Esophagus muscularis mucosa (tissue), 3 donors: ENCODE data around the gene HES1.

ENCODE experiments used
- CTCF ChIP-seq, 3 experiments: fragments of 200-600 bp in 2 of 3; fragments of 450-650 bp in 1 of 3; sonication (generic) in 2 of 3; IDR thresholded peaks; one replicate each; pipeline ENCODE4 v1.5.1; 2017 to 2019; ENCODE audit warnings: antibody characterized with exemption in 3 of 3, mild to moderate bottlenecking in 2 of 3, moderate library complexity in 1 of 3
- POLR2A ChIP-seq: fragments of 450-650 bp; IDR thresholded peaks from one replicate; pipeline ENCODE4 v1.6.1; 2017; ENCODE audit warnings: antibody characterized with exemption, moderate library complexity, mild to moderate bottlenecking, low read depth

GRCh38 chr3:194135516-194135805 lies 487 bp upstream of the HES1 start:
- TF ChIP-seq POLR2A (no peak), CTCF (IDR thresholded peaks at IDR 0.05) (no peak)
